ENCODE data around the gene RAD50. TPM values are rescaled to one million over a fixed set of nuclear protein-coding genes. Genes with fewer than 3 reads are reported as not detected.

Gene RAD50
- total and polyA plus RNA-seq, 4 experiments from 2014 or later = 6.9 to 36.2 (median 34.2) TPM

DNA sequence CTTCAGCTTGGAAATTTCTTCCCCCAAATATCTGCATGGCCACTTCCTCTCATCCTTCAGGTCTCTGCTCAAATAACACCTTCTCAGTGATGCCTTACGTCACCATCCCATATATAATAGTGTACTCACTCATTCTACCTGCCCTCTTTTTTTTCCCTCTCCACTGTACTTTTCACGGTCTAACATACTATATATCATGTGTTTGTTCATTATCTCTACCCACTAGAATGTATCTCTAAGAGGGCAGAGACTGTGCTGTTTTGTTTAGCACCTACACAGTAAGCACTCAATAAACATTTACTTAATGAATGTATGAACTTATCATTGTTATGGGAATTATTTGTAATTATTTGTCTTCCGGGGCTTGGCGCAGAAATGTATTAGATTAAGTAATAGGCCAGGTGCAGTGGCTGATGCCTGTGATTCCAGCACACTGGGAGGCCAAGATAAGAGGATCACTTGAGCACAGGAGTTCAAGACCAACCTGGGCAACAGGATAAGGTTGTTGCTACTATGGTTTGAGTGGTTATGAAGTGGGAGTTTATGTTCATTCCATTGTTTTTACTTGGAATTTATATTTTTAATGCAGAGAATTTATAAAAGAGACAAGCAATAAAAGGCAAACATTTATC lies 95.2 kb downstream of the RAD50 start:
- Histone ChIP-seq H3K4me1 (ENCODE audit: insufficient read depth, low read length) (peaks cover 8% of the 10 kb centered on the region), H3K4me3 (ENCODE audit: low read length in 2 of 2) (no peak overlapping the region), H3K27ac (ENCODE audit: low read depth, low read length) (no peak overlapping the region), H3K36me3 (ENCODE audit: insufficient read depth, low read length) (no peaks in the 10 kb centered on the region), H3K9me3 (ENCODE audit: control insufficient read depth in 1 of 2, low read length in 2 of 2) (peaks cover 0 to 14% of the 10 kb centered on the region in 2 donors), H3K27me3 (ENCODE audit: insufficient read depth, low read length) (peaks cover 7% of the 10 kb centered on the region)
- POLR2A ChIA-PET (ENCODE audit: partially characterized antibody) = no interaction called here
- Mint-ChIP-seq H3K4me1 (peaks cover 4 to 6% (median 5%) of the 10 kb centered on the region in 4 donors), H3K9me3 (peaks cover 3 to 37% (median 18%) of the 10 kb centered on the region in 8 donors), H3K27me3 (peaks cover 8 to 9% of the 10 kb centered on the region in 2 donors), H3K36me3 (peaks cover 0 to 5% of the 10 kb centered on the region in 2 donors), H3K27ac (peak overlapping the region in 1 of 7 donors; percentile 10), H3K4me3 (no peak overlapping the region)
- intact Hi-C loops (cut with micrococcal nuclease) = no loop called here
- CTCF ChIA-PET (ENCODE audit: partially characterized antibody) = no interaction called here
- no peak for DNase-seq

DNA sequence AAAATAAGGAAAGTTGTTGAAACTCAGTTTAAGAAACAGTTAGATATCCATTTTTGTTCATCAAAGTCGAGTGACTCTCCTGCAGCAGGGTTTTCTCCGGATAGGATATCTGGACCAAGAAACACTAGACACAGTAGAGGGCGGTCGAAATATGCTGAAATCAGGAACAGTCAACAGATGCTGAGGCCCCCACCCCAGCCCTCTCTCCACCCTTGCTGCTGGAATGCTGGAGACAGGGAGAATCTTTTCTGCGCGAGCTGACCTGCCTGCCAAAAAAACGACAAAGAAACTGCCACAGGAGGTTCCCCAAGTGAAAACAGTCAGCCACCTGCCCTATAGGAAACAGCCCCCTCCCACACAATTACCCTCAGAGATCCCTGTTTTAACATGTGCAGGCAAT lies 96.9 kb downstream of the RAD50 start:
- Histone ChIP-seq H3K27ac (ENCODE audit: low read depth, low read length) (no peak overlapping the region), H3K4me1 (ENCODE audit: insufficient read depth, low read length) (peaks cover 10% of the 10 kb centered on the region), H3K4me3 (ENCODE audit: low read length in 2 of 2) (no peak overlapping the region), H3K36me3 (ENCODE audit: insufficient read depth, low read length) (no peaks in the 10 kb centered on the region), H3K9me3 (ENCODE audit: control insufficient read depth in 1 of 2, low read length in 2 of 2) (no peaks in the 10 kb centered on the region), H3K27me3 (ENCODE audit: insufficient read depth, low read length) (peaks cover 7% of the 10 kb centered on the region)
- DNase-seq = no peak
- peaks cover 5 to 22% (median 6%) of the 10 kb centered on the region in 4 donors for H3K4me1 Mint-ChIP-seq
- H3K27me3 Mint-ChIP-seq = peaks cover 11 to 14% of the 10 kb centered on the region in 2 donors
- POLR2A ChIA-PET (ENCODE audit: partially characterized antibody) = interaction anchor here (1.4 kb wide), 1 partner anchor 21 kb away, joined by 3 read pairs; no protein-coding TSS in a partner anchor
- intact Hi-C loops (cut with micrococcal nuclease) = no loop called here
- H3K27ac Mint-ChIP-seq = peak overlapping the region in 1 of 7 donors; percentile 60
- H3K4me3 Mint-ChIP-seq = no peak overlapping the region
- H3K36me3 Mint-ChIP-seq = no peaks in the 10 kb centered on the region
- CTCF ChIA-PET (ENCODE audit: partially characterized antibody) = no interaction called here
- H3K9me3 Mint-ChIP-seq = peaks cover 0 to 23% (median 5%) of the 10 kb centered on the region in 8 donors

DNA sequence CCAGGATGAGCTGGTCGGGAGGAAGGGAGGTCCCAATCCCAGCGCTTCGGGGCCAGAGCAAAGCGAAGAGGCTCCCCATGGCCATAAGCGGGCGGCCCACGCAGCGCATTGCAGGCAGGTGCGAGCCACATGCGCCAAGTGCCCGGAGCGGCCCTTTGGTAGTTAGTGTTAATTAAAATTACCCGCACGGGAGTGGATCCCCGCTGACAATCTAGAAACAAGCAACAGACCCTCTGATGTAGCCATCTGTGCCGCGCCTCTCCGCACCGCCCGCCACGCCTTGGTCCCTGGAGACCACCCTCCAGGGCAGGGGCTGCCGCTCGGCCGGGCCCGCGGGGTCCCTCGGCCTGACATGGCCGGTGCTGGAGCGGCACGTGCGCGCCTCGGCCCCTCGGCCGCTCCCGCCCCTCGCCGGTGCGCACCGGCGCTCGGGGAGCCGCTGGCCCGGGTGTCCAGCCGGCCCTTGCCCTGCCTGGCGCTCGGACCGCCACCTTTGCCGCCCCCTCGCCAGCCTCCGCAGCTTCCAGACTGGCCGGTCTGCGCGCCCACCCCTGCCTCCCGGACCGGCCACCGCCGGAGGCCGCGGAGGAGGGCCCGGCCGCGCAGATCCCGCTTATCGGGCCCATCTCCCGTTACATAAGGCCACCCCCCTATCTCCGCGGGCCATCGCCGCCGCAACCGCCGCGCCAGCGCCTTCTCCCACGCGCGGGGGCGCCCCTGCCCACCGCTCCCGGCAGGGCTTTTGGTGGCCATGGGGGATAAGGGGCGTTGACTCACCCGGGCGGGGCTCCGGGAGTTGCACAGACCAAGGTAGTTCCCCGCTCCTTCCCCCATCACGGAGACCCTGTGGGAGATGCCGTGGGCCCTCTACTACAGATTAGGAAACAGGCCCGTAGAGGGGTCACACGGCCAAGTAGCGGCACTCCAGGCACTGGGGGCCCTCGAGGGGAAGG lies 99.3 kb downstream of the RAD50 start:
- peak in 2 of 5 donors; percentile 26 to 50 for DNase-seq
- Mint-ChIP-seq H3K27ac (peak overlapping the region in 1 of 7 donors; percentile 60), H3K4me3 (peak overlapping the region in 7 of 8 donors; percentile 39 to 72 (median 57))

DNA sequence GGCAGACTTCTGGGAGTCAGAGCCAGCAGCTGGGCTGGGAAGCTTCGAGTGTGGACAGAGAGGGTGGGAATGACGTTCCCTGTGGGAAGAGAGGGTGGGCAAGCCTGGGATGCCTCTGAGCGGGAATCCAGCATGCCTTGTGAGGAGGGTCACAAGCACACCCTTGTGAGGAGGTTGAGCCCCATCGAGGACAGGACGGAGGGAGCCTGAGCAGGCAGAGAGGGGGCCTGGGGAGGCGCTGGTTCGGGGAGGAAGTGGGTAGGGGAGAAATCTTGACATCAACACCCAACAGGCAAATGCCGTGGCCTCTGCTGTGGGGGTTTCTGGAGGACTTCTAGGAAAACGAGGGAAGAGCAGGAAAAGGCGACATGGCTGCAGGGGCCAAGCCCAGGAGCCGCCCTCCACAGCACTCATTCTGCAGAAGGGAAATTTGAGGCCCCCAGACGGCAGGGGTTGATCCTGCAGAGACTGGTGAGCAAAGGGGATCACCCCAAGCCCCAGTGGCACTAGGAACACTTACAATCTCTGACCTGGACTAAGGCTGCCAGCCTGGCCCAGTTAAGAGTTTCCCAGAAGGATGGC lies 100.1 kb downstream of the RAD50 start:
- Mint-ChIP-seq H3K4me1 (peaks cover 5 to 22% (median 6%) of the 10 kb centered on the region in 4 donors), H3K27me3 (peaks cover 14 to 15% of the 10 kb centered on the region in 2 donors), H3K27ac (peak overlapping the region in 2 of 7 donors; percentile 53 to 60), H3K9me3 (peaks cover 0 to 2% (median 0%) of the 10 kb centered on the region in 8 donors), H3K4me3 (peak overlapping the region; percentile 9 to 72 (median 56)), H3K36me3 (no peaks in the 10 kb centered on the region)
- no peaks in the 10 kb centered on the region for H3K9me3 ChIP-seq (ENCODE audit: control insufficient read depth in 1 of 2, low read length in 2 of 2)
- H3K27me3 ChIP-seq (ENCODE audit: insufficient read depth, low read length) = peaks cover 7% of the 10 kb centered on the region
- intact Hi-C loops (cut with micrococcal nuclease) = no loop called here
- H3K4me1 ChIP-seq (ENCODE audit: insufficient read depth, low read length) = peaks cover 10% of the 10 kb centered on the region
- no peaks in the 10 kb centered on the region for H3K36me3 ChIP-seq (ENCODE audit: insufficient read depth, low read length)
- ChIA-PET CTCF (ENCODE audit: partially characterized antibody) (no interaction called here), POLR2A (ENCODE audit: partially characterized antibody) (no interaction called here)
- DNase-seq = no peak
- peak overlapping the region in 1 of 2 donors; percentile 19 for H3K4me3 ChIP-seq (ENCODE audit: low read length in 2 of 2)
- H3K27ac ChIP-seq (ENCODE audit: low read depth, low read length) = no peak overlapping the region

More for the DNA sequence above, 99.3 kb downstream of the RAD50 start:
- peaks cover 14 to 15% of the 10 kb centered on the region in 2 donors for H3K27me3 Mint-ChIP-seq
- no peak overlapping the region for H3K27ac ChIP-seq (ENCODE audit: low read depth, low read length)
- H3K27me3 ChIP-seq (ENCODE audit: insufficient read depth, low read length) = peaks cover 7% of the 10 kb centered on the region
- intact Hi-C loops (cut with micrococcal nuclease) = no loop called here
- POLR2A ChIA-PET (ENCODE audit: partially characterized antibody) = no interaction called here
- H3K4me3 ChIP-seq (ENCODE audit: low read length in 2 of 2) = peak overlapping the region in 1 of 2 donors; percentile 19
- no peaks in the 10 kb centered on the region for H3K36me3 ChIP-seq (ENCODE audit: insufficient read depth, low read length)
- H3K9me3 Mint-ChIP-seq = peaks cover 0 to 7% (median 2%) of the 10 kb centered on the region in 8 donors
- H3K9me3 ChIP-seq (ENCODE audit: control insufficient read depth in 1 of 2, low read length in 2 of 2) = no peaks in the 10 kb centered on the region
- H3K4me1 ChIP-seq (ENCODE audit: insufficient read depth, low read length) = peaks cover 10% of the 10 kb centered on the region
- no peaks in the 10 kb centered on the region for H3K36me3 Mint-ChIP-seq
- CTCF ChIA-PET (ENCODE audit: partially characterized antibody) = no interaction called here
- H3K4me1 Mint-ChIP-seq = peaks cover 5 to 22% (median 6%) of the 10 kb centered on the region in 4 donors

DNA sequence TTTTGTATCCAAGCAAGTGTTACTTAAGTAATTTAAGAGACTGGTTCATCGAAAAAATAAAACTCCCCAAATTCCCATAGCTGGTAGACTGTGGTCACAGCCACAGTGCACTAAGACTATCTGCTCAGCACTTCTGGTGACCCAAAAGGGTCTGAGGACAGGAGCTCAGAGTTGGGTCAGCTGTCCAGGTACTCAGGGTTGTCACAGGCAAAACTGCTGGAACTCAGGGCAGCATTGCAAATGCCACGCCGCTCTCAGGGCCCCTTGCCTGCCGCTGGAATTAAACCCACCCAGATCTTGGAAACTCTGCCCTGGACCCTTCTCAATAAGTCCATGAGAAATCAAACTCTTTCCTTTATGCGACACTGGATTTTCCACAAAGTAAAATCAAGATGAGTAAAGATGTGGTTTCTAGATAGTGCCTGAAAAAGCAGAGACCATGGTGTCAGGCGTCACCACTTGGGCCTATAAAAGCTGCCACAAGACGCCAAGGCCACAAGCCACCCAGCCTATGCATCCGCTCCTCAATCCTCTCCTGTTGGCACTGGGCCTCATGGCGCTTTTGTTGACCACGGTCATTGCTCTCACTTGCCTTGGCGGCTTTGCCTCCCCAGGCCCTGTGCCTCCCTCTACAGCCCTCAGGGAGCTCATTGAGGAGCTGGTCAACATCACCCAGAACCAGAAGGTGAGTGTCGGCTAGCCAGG lies 101.1 kb downstream of the RAD50 start, which contains the start of gene IL13:
Gene IL13, plus strand, starts transcription at position 498 of the 705 bp plus-strand sequence. Its CDS starts 14 bp downstream, at position 512.
- Histone ChIP-seq H3K9me3 (ENCODE audit: control insufficient read depth in 1 of 2, low read length in 2 of 2) (no peaks in the 10 kb centered on the region), H3K4me3 (ENCODE audit: low read length in 2 of 2) (no peak within 1 kb of the TSS), H3K27me3 (ENCODE audit: insufficient read depth, low read length) (peaks cover 7% of the 10 kb centered on the region), H3K4me1 (ENCODE audit: insufficient read depth, low read length) (peaks cover 15% of the 10 kb centered on the region), H3K27ac (ENCODE audit: low read depth, low read length) (no peak within 1 kb of the TSS), H3K36me3 (ENCODE audit: insufficient read depth, low read length) (no peaks in the 10 kb centered on the region)
- DNase-seq = no peak
- Mint-ChIP-seq H3K36me3 (no peaks in the 10 kb centered on the region), H3K4me1 (peaks cover 7 to 23% (median 8%) of the 10 kb centered on the region in 4 donors), H3K27me3 (peaks cover 14 to 15% of the 10 kb centered on the region in 2 donors), H3K27ac (no peak within 1 kb of the TSS), H3K9me3 (no peaks in the 10 kb centered on the region), H3K4me3 (peak within 1 kb of the TSS in 6 of 8 donors; percentile 35 to 64 (median 49))
- intact Hi-C loops (cut with micrococcal nuclease) = no loop called here
- ChIA-PET POLR2A (ENCODE audit: partially characterized antibody) (no interaction called here), CTCF (ENCODE audit: partially characterized antibody) (interaction anchor here (1.9 kb wide), 1 partner anchor 58 kb away, joined by 5 read pairs; no protein-coding TSS in a partner anchor)

DNA sequence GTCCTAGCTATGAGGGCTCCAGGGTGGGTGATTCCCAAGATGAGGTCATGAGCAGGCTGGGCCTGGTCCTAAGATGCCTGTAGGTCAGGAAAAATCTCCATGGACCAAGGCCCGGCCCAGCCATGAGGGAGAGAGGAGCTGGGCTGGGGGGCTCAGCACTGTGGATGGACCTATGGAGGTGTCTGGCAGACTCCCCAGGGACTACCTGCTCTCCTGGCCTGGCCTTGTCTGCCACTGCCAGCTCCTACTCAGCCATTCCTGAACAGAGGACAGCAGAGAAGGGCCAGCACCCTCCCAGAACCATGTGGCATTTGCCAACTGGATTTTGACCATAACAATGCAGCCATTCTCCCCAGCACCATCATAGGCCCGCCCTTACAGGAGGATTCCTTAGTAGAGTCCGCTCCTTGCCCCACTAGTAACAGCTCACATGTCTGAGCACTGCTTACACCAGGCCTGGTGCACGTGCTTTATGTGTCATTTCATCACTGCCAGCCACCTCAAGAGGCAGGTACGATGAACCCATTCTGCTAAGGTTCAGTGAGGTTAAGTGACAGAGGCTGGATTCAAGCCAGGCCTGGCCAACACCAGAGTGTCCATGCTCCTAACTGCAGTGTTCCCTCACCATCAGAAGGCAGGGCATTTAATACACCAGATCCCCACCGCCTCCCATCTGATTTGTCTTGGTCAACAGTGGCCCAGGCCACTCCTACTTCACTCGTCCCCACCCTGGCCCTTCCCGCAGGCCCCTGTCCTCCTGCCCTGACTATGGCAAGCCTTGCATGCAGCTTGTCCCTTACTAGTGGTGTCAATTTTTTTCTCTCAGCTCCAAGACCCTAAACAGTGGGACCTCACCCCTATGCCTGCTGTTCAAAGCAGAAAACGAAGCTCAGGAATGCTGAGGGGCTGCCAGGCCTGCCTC lies 101.9 kb downstream of the RAD50 start:
- no peak for DNase-seq
- Histone ChIP-seq H3K4me3 (ENCODE audit: low read length in 2 of 2) (no peak overlapping the region), H3K4me1 (ENCODE audit: insufficient read depth, low read length) (peaks cover 23% of the 10 kb centered on the region), H3K36me3 (ENCODE audit: insufficient read depth, low read length) (no peaks in the 10 kb centered on the region), H3K27ac (ENCODE audit: low read depth, low read length) (no peak overlapping the region), H3K9me3 (ENCODE audit: control insufficient read depth in 1 of 2, low read length in 2 of 2) (no peaks in the 10 kb centered on the region), H3K27me3 (ENCODE audit: insufficient read depth, low read length) (peaks cover 7% of the 10 kb centered on the region)
- peak overlapping the region in 1 of 8 donors; percentile 11 for H3K4me3 Mint-ChIP-seq
- H3K27me3 Mint-ChIP-seq = peaks cover 12 to 15% of the 10 kb centered on the region in 2 donors
- H3K4me1 Mint-ChIP-seq = peaks cover 13 to 31% (median 15%) of the 10 kb centered on the region in 4 donors
- CTCF ChIA-PET (ENCODE audit: partially characterized antibody) = interaction anchor here (1.9 kb wide), 1 partner anchor 57 kb away, joined by 5 read pairs; no protein-coding TSS in a partner anchor
- intact Hi-C loops (cut with micrococcal nuclease) = no loop called here
- POLR2A ChIA-PET (ENCODE audit: partially characterized antibody) = no interaction called here
- no peaks in the 10 kb centered on the region for H3K9me3 Mint-ChIP-seq
- no peak overlapping the region for H3K27ac Mint-ChIP-seq
- H3K36me3 Mint-ChIP-seq = no peaks in the 10 kb centered on the region

All from CD4-positive, alpha-beta memory T cell (primary cell).